ENCODE data around the gene GPBAR1.

- TF ChIP-seq CTCF (IDR thresholded peaks at IDR 0.05): no peak
- no peak for TF ChIP-seq POLR2A (IDR thresholded peaks at IDR 0.05)
Observed at GRCh38 chr2:218281449-218281848, 20.6 kb downstream of the GPBAR1 start.

All from heart left ventricle (tissue), 13 donors.